NOMO-1 (cell line): ENCODE measurements around the gene GREM2.

ENCODE experiments used
- DNase-seq, 2 experiments: peaks; one replicate each; lab custom pipeline; 2025; ENCODE audit not compliant: unreplicated experiment in 2 of 2; lab: John Stamatoyannopoulos, UW

The GREM2 gene

GRCh38 chr1:240611619-240612480 lies at the start of gene GREM2:
TSS of gene GREM2 (minus strand) at chr1:240612155. CDS start at chr1:240493475, 118,680 bp downstream.
- DNase-seq, result no peak

- no peak for DNase-seq
Observed at GRCh38 chr1:240658312-240658960, 46.5 kb upstream of the GREM2 start.

GRCh38 chr1:240656531-240656930 lies 44.6 kb upstream of the GREM2 start:
- no peak for DNase-seq

- no peak for DNase-seq
Observed at GRCh38 chr1:240652961-240653409, 41.0 kb upstream of the GREM2 start.

GRCh38 chr1:240652549-240652948 lies 40.6 kb upstream of the GREM2 start:
- DNase-seq, result no peak

GRCh38 chr1:240650877-240651276 lies 38.9 kb upstream of the GREM2 start:
- DNase-seq, result no peak

- DNase-seq, result no peak
Observed at GRCh38 chr1:240649733-240650721, 38.1 kb upstream of the GREM2 start.

- no peak for DNase-seq
Observed at GRCh38 chr1:240646571-240647240, 34.8 kb upstream of the GREM2 start.

- DNase-seq, result no peak
Observed at GRCh38 chr1:240644732-240645131, 32.8 kb upstream of the GREM2 start.

GRCh38 chr1:240635466-240636256 lies 23.7 kb upstream of the GREM2 start:
- no peak for DNase-seq

GRCh38 chr1:240630409-240630808 lies 18.5 kb upstream of the GREM2 start:
- DNase-seq, result no peak

- no peak for DNase-seq
Observed at GRCh38 chr1:240621249-240621648, 9.3 kb upstream of the GREM2 start.

GRCh38 chr1:240619906-240620621 lies 8.1 kb upstream of the GREM2 start:
- no peak for DNase-seq

GRCh38 chr1:240619357-240619756 lies 7.4 kb upstream of the GREM2 start:
- DNase-seq, result no peak

GRCh38 chr1:240618946-240619345 lies 7.0 kb upstream of the GREM2 start:
- no peak for DNase-seq

- DNase-seq, result no peak
Observed at GRCh38 chr1:240616018-240616417, 4.1 kb upstream of the GREM2 start.

GRCh38 chr1:240613356-240614142 lies 1.6 kb upstream of the GREM2 start:
- no peak for DNase-seq

GRCh38 chr1:240612811-240613210 lies 856 bp upstream of the GREM2 start:
- DNase-seq, result no peak
